Parathyroid adenoma (tissue), 2 donors: ENCODE results near the gene ZNF662.

Experiments
- H2AFZ ChIP-seq: fragments of 300-600 bp; sonication (generic); one replicate; pipeline ENCODE4 v1.7.0; 2017; ENCODE audit warnings: antibody characterized with exemption, mild to moderate bottlenecking
- H3K27ac ChIP-seq: fragments of 300-600 bp; sonication (generic); one replicate; pipeline ENCODE4 v1.7.0; 2017
- H3K27me3 ChIP-seq: fragments of 300-600 bp; sonication (generic); one replicate; pipeline ENCODE4 v1.7.0; 2017; ENCODE audit warnings: low read length; ENCODE audit not compliant: control insufficient read depth, insufficient read depth
- H3K36me3 ChIP-seq: fragments of 300-600 bp; sonication (generic); one replicate; pipeline ENCODE4 v1.7.0; 2017; ENCODE audit warnings: low read length; ENCODE audit not compliant: control insufficient read depth, insufficient read depth
- H3K4me1 ChIP-seq: fragments of 300-600 bp; sonication (generic); one replicate; pipeline ENCODE4 v1.7.0; 2017; ENCODE audit warnings: control low read depth
- H3K4me2 ChIP-seq: fragments of 300-600 bp; sonication (generic); one replicate; pipeline ENCODE4 v1.7.0; 2017; ENCODE audit warnings: low read length
- H3K4me3 ChIP-seq: fragments of 300-600 bp; sonication (generic); one replicate; pipeline ENCODE4 v1.7.0; 2017; ENCODE audit warnings: low read depth, low read length
- H3K79me2 ChIP-seq: fragments of 300-600 bp; sonication (generic); one replicate; pipeline ENCODE4 v1.7.0; 2017; ENCODE audit warnings: control low read depth
- H3K9ac ChIP-seq: fragments of 300-600 bp; sonication (generic); one replicate; pipeline ENCODE4 v1.7.0; 2017; ENCODE audit warnings: mild to moderate bottlenecking
- H3K9me3 ChIP-seq: fragments of 300-600 bp; sonication (generic); one replicate; pipeline ENCODE4 v1.7.0; 2017; ENCODE audit warnings: low read length; ENCODE audit not compliant: control insufficient read depth
- CTCF ChIP-seq: fragments of 300-600 bp; sonication (generic); IDR thresholded peaks from one replicate; pipeline ENCODE4 v1.7.0; 2017; ENCODE audit warnings: antibody characterized with exemption, mild to moderate bottlenecking
- donor health status: primary hyperparathyroidism.

Gene ZNF662

GRCh38 chr3:42873221-42873982, 32.5 kb upstream of the ZNF662 start:
- Histone ChIP-seq H3K36me3 (no peaks in the 10 kb centered on the region), H3K9me3 (no peaks in the 10 kb centered on the region), H3K4me2 (no peak overlapping the region), H3K4me3 (no peak overlapping the region), H3K27me3 (no peaks in the 10 kb centered on the region), H3K4me1 (peaks cover 5% of the 10 kb centered on the region), H3K9ac (no peak overlapping the region), H3K27ac (no peak overlapping the region), H2AFZ (no peak overlapping the region), H3K79me2 (no peaks in the 10 kb centered on the region)
- no peak for TF ChIP-seq CTCF

GRCh38 chr3:42874749-42875148, 31.2 kb upstream of the ZNF662 start:
- H3K27ac ChIP-seq = no peak overlapping the region
- H3K79me2 ChIP-seq = no peaks in the 10 kb centered on the region
- H3K27me3 ChIP-seq = no peaks in the 10 kb centered on the region
- TF ChIP-seq CTCF = no peak
- no peak overlapping the region for H3K4me2 ChIP-seq
- H3K9me3 ChIP-seq = no peaks in the 10 kb centered on the region
- H3K36me3 ChIP-seq = no peaks in the 10 kb centered on the region
- H3K9ac ChIP-seq = no peak overlapping the region
- H2AFZ ChIP-seq = no peak overlapping the region
- no peak overlapping the region for H3K4me3 ChIP-seq
- peaks cover 5% of the 10 kb centered on the region for H3K4me1 ChIP-seq

GRCh38 chr3:42875325-42876151, 30.4 kb upstream of the ZNF662 start, which contains the start of gene CYP8B1:
CYP8B1 (minus strand) TSS chr3:42875879; CDS start chr3:42875816, 63 bp downstream.
- no peak within 1 kb of the TSS for H2AFZ ChIP-seq
- no peaks in the 10 kb centered on the region for H3K9me3 ChIP-seq
- H3K36me3 ChIP-seq = no peaks in the 10 kb centered on the region
- TF ChIP-seq CTCF = no peak
- H3K27me3 ChIP-seq = no peaks in the 10 kb centered on the region
- H3K4me2 ChIP-seq = no peak within 1 kb of the TSS
- no peak within 1 kb of the TSS for H3K9ac ChIP-seq
- H3K4me3 ChIP-seq = no peak within 1 kb of the TSS
- H3K4me1 ChIP-seq = peaks cover 5% of the 10 kb centered on the region
- H3K27ac ChIP-seq = no peak within 1 kb of the TSS
- H3K79me2 ChIP-seq = no peaks in the 10 kb centered on the region

- TF ChIP-seq CTCF = no peak
These were observed 29.5 kb upstream of the ZNF662 start for GRCh38 chr3:42876401-42876800.

More at GRCh38 chr3:42876401-42876800, 29.5 kb upstream of the ZNF662 start:
- H3K79me2 ChIP-seq = no peaks in the 10 kb centered on the region
- no peak overlapping the region for H3K9ac ChIP-seq
- H3K4me3 ChIP-seq = no peak overlapping the region
- peaks cover 8% of the 10 kb centered on the region for H3K4me1 ChIP-seq
- no peaks in the 10 kb centered on the region for H3K27me3 ChIP-seq
- no peak overlapping the region for H3K27ac ChIP-seq
- no peaks in the 10 kb centered on the region for H3K36me3 ChIP-seq
- no peak overlapping the region for H2AFZ ChIP-seq
- H3K9me3 ChIP-seq = no peaks in the 10 kb centered on the region
- no peak overlapping the region for H3K4me2 ChIP-seq
